ENCODE measurements around the gene CYP51A1.
"Not testable (repeated sequence)": the region's sequence is repeated elsewhere in the genome, so short reads cannot be mapped to it uniquely, and the experiment has no call there.

DNA sequence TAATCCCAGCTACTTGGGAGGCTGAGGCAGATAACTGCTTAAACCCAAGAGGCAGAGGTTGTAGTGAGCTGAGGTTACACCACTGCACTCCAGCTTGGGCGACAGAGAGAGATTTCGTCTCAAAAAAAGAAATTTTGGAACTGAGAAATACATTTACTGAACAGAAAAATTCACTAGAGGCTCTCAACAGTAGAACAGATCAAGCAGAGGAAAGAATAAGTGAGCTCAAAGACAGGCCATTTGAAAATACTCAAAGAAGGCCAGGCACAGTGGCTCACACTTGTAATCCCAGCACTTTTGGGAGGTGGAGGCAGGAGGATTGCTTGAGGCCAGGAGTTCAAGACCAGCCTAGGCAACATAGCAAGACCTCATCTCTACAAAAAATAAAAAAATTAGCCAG, 35.3 kb upstream of the CYP51A1 start:
- TF ChIP-seq, protein P1, sequence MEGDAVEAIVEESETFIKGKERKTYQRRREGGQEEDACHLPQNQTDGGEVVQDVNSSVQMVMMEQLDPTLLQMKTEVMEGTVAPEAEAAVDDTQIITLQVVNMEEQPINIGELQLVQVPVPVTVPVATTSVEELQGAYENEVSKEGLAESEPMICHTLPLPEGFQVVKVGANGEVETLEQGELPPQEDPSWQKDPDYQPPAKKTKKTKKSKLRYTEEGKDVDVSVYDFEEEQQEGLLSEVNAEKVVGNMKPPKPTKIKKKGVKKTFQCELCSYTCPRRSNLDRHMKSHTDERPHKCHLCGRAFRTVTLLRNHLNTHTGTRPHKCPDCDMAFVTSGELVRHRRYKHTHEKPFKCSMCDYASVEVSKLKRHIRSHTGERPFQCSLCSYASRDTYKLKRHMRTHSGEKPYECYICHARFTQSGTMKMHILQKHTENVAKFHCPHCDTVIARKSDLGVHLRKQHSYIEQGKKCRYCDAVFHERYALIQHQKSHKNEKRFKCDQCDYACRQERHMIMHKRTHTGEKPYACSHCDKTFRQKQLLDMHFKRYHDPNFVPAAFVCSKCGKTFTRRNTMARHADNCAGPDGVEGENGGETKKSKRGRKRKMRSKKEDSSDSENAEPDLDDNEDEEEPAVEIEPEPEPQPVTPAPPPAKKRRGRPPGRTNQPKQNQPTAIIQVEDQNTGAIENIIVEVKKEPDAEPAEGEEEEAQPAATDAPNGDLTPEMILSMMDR (conservative IDR thresholded peaks at IDR 0.05): not testable (repeated sequence)
- not testable (repeated sequence) for TF ChIP-seq EZH2 (IDR thresholded peaks at IDR 0.05; ENCODE audit: low read depth)
